GM23338 (cell line): ENCODE data around the gene ALG9.

Source experiments
- CREB1 ChIP-seq: fragments of 250-450 bp; sonication (Bioruptor Pico); IDR thresholded peaks from 2 replicates; pipeline ENCODE4 v1.5.0; 2020; ENCODE audit warnings: low read depth, mild to moderate bottlenecking, moderate library complexity
- EZH2 ChIP-seq: fragments of 200-600 bp; sonication (generic); IDR thresholded peaks from one replicate; pipeline ENCODE4 v1.8.0; 2017; ENCODE audit warnings: antibody characterized with exemption, mild to moderate bottlenecking, low read depth; ENCODE audit not compliant: unreplicated experiment
- EZH2phosphoT487 ChIP-seq: fragments of 200-600 bp; sonication (generic); IDR thresholded peaks from one replicate; pipeline ENCODE4 v1.8.1; 2018; ENCODE audit warnings: antibody characterized with exemption; ENCODE audit not compliant: unreplicated experiment
- JUNB ChIP-seq: IDR thresholded peaks from one replicate; pipeline ENCODE4 v1.6.1; 2016; ENCODE audit warnings: antibody characterized with exemption; ENCODE audit not compliant: unreplicated experiment
- NANOG ChIP-seq: IDR thresholded peaks from 2 replicates; pipeline ENCODE4 v1.6.1; 2016; ENCODE audit warnings: antibody characterized with exemption, borderline replicate concordance
- POLR2AphosphoS5 ChIP-seq: IDR thresholded peaks from 2 replicates; pipeline ENCODE4 v1.6.1; 2016; ENCODE audit warnings: antibody characterized with exemption, low read depth
- STAT1 ChIP-seq: IDR thresholded peaks from one replicate; pipeline ENCODE4 v1.6.1; 2016; ENCODE audit warnings: antibody characterized with exemption; ENCODE audit not compliant: unreplicated experiment
- ZNF114 ChIP-seq: fragments of 250-450 bp; sonication (Bioruptor Pico); IDR thresholded peaks from 2 replicates; pipeline ENCODE4 v1.5.0; 2020; ENCODE audit warnings: mild to moderate bottlenecking, moderate library complexity
- TF ChIP-seq, protein P1 (sequence below), 2 experiments: fragments of 200-600 bp in 1 of 2; sonication (generic) in 1 of 2; conservative IDR thresholded peaks; 2 replicates each; pipeline versions ENCODE4 v1.5.1 to v1.6.1; 2016 to 2017; ENCODE audit warnings: antibody characterized with exemption in 2 of 2, low read depth in 2 of 2, mild to moderate bottlenecking in 2 of 2, moderate library complexity in 1 of 2
- TF ChIP-seq, protein P2 (sequence below): IDR thresholded peaks from one replicate; pipeline ENCODE4 v1.6.1; 2018; ENCODE audit warnings: antibody characterized with exemption; ENCODE audit not compliant: unreplicated experiment
- TF ChIP-seq, protein P3 (sequence below): fragments of 250-450 bp; sonication (Bioruptor Pico); IDR thresholded peaks from 2 replicates; pipeline ENCODE4 v1.5.0; 2020; ENCODE audit warnings: mild to moderate bottlenecking, moderate library complexity

DNA sequence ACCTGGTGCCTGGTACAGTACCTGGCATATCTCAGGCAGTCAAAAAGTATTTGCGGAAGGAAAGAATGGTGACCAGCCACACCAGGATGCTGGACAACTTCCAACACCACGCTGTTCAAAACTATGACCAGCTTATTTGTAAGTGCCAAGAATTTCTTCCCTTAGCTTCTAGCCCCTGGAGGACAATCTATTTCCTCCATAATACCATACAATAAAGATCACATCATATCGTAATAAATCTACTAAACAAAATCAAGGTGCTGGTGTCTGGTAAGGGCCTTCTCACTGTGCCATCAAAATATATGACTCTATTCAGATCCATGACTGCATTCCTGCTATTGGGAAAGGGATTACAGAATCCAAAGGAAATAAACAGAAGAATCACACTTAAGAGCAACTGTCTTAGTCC is 51.5 kb downstream of the ALG9 start:
- TF ChIP-seq, protein P1, sequence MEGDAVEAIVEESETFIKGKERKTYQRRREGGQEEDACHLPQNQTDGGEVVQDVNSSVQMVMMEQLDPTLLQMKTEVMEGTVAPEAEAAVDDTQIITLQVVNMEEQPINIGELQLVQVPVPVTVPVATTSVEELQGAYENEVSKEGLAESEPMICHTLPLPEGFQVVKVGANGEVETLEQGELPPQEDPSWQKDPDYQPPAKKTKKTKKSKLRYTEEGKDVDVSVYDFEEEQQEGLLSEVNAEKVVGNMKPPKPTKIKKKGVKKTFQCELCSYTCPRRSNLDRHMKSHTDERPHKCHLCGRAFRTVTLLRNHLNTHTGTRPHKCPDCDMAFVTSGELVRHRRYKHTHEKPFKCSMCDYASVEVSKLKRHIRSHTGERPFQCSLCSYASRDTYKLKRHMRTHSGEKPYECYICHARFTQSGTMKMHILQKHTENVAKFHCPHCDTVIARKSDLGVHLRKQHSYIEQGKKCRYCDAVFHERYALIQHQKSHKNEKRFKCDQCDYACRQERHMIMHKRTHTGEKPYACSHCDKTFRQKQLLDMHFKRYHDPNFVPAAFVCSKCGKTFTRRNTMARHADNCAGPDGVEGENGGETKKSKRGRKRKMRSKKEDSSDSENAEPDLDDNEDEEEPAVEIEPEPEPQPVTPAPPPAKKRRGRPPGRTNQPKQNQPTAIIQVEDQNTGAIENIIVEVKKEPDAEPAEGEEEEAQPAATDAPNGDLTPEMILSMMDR (conservative IDR thresholded peaks at IDR 0.05; ENCODE audit: low read depth in 2 of 2), result no peak
- TF ChIP-seq POLR2AphosphoS5 (no peak), JUNB (no peak), STAT1 (no peak), EZH2 (no peak), CREB1 (CRISPR knock-in tag) (no peak), EZH2phosphoT487 (no peak), ZNF114 (CRISPR knock-in tag) (no peak), NANOG (no peak)
- TF ChIP-seq, protein P2, sequence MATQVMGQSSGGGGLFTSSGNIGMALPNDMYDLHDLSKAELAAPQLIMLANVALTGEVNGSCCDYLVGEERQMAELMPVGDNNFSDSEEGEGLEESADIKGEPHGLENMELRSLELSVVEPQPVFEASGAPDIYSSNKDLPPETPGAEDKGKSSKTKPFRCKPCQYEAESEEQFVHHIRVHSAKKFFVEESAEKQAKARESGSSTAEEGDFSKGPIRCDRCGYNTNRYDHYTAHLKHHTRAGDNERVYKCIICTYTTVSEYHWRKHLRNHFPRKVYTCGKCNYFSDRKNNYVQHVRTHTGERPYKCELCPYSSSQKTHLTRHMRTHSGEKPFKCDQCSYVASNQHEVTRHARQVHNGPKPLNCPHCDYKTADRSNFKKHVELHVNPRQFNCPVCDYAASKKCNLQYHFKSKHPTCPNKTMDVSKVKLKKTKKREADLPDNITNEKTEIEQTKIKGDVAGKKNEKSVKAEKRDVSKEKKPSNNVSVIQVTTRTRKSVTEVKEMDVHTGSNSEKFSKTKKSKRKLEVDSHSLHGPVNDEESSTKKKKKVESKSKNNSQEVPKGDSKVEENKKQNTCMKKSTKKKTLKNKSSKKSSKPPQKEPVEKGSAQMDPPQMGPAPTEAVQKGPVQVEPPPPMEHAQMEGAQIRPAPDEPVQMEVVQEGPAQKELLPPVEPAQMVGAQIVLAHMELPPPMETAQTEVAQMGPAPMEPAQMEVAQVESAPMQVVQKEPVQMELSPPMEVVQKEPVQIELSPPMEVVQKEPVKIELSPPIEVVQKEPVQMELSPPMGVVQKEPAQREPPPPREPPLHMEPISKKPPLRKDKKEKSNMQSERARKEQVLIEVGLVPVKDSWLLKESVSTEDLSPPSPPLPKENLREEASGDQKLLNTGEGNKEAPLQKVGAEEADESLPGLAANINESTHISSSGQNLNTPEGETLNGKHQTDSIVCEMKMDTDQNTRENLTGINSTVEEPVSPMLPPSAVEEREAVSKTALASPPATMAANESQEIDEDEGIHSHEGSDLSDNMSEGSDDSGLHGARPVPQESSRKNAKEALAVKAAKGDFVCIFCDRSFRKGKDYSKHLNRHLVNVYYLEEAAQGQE, result no peak
- TF ChIP-seq, protein P3, sequence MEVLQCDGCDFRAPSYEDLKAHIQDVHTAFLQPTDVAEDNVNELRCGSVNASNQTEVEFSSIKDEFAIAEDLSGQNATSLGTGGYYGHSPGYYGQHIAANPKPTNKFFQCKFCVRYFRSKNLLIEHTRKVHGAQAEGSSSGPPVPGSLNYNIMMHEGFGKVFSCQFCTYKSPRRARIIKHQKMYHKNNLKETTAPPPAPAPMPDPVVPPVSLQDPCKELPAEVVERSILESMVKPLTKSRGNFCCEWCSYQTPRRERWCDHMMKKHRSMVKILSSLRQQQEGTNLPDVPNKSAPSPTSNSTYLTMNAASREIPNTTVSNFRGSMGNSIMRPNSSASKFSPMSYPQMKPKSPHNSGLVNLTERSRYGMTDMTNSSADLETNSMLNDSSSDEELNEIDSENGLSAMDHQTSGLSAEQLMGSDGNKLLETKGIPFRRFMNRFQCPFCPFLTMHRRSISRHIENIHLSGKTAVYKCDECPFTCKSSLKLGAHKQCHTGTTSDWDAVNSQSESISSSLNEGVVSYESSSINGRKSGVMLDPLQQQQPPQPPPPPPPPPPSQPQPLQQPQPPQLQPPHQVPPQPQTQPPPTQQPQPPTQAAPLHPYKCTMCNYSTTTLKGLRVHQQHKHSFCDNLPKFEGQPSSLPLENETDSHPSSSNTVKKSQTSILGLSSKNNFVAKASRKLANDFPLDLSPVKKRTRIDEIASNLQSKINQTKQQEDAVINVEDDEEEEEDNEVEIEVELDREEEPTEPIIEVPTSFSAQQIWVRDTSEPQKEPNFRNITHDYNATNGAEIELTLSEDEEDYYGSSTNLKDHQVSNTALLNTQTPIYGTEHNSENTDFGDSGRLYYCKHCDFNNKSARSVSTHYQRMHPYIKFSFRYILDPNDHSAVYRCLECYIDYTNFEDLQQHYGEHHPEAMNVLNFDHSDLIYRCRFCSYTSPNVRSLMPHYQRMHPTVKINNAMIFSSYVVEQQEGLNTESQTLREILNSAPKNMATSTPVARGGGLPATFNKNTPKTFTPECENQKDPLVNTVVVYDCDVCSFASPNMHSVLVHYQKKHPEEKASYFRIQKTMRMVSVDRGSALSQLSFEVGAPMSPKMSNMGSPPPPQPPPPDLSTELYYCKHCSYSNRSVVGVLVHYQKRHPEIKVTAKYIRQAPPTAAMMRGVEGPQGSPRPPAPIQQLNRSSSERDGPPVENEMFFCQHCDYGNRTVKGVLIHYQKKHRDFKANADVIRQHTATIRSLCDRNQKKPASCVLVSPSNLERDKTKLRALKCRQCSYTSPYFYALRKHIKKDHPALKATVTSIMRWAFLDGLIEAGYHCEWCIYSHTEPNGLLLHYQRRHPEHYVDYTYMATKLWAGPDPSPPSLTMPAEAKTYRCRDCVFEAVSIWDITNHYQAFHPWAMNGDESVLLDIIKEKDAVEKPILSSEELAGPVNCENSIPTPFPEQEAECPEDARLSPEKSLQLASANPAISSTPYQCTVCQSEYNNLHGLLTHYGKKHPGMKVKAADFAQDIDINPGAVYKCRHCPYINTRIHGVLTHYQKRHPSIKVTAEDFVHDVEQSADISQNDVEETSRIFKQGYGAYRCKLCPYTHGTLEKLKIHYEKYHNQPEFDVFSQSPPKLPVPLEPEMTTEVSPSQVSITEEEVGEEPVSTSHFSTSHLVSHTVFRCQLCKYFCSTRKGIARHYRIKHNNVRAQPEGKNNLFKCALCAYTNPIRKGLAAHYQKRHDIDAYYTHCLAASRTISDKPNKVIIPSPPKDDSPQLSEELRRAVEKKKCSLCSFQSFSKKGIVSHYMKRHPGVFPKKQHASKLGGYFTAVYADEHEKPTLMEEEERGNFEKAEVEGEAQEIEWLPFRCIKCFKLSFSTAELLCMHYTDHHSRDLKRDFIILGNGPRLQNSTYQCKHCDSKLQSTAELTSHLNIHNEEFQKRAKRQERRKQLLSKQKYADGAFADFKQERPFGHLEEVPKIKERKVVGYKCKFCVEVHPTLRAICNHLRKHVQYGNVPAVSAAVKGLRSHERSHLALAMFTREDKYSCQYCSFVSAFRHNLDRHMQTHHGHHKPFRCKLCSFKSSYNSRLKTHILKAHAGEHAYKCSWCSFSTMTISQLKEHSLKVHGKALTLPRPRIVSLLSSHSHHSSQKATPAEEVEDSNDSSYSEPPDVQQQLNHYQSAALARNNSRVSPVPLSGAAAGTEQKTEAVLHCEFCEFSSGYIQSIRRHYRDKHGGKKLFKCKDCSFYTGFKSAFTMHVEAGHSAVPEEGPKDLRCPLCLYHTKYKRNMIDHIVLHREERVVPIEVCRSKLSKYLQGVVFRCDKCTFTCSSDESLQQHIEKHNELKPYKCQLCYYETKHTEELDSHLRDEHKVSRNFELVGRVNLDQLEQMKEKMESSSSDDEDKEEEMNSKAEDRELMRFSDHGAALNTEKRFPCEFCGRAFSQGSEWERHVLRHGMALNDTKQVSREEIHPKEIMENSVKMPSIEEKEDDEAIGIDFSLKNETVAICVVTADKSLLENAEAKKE (CRISPR knock-in tag), result no peak
